Measurements from ENCODE around the gene TMC6.

- TF ChIP-seq CTCF (conservative IDR thresholded peaks at IDR 0.05; ENCODE audit: low read length), result no peak
- TF ChIP-seq EZH2phosphoT487 (IDR thresholded peaks at IDR 0.05; ENCODE audit: borderline replicate concordance, low read depth, low read length), result no peak
Observed at GRCh38 chr17:78122216-78122930, 6.2 kb downstream of the TMC6 start.

Measured in OCI-LY7 (cell line).